ENCODE measurements around the gene FNTB.

- TF ChIP-seq GABPB1 (CRISPR knock-in tag; IDR thresholded peaks at IDR 0.05) (no peak), POLR2A (IDR thresholded peaks at IDR 0.05; ENCODE audit: insufficient read depth in 1 of 2, low read depth in 2 of 2, low read length in 2 of 2) (no peak), GABPA (IDR thresholded peaks at IDR 0.05; ENCODE audit: low read depth, low read length) (no peak), GABPA (CRISPR knock-in tag; IDR thresholded peaks at IDR 0.05; ENCODE audit: low read depth) (no peak), REST (IDR thresholded peaks at IDR 0.05; ENCODE audit: borderline replicate concordance in 1 of 2, low read depth in 1 of 2, low read length in 2 of 2) (no peak), ZNF609 (CRISPR knock-in tag; IDR thresholded peaks at IDR 0.05; ENCODE audit: borderline replicate concordance) (no peak), GFI1 (CRISPR knock-in tag; IDR thresholded peaks at IDR 0.05; ENCODE audit: borderline replicate concordance) (no peak), BHLHE40 (IDR thresholded peaks at IDR 0.05; ENCODE audit: low read length) (no peak), CTCF (CRISPR knock-in tag; IDR thresholded peaks at IDR 0.05) (no peak), YY1 (IDR thresholded peaks at IDR 0.05; ENCODE audit: insufficient read depth, insufficient replicate concordance, low read depth, low read length) (no peak), ZBTB7A (CRISPR knock-in tag; IDR thresholded peaks at IDR 0.05) (no peak), KMT2B (CRISPR knock-in tag; IDR thresholded peaks at IDR 0.05) (no peak), FOXM1 (CRISPR knock-in tag; IDR thresholded peaks at IDR 0.05) (no peak)
Measured at GRCh38 chr14:64955297-64955696, 31.4 kb upstream of the FNTB start.
